GM21529 (cell line): ENCODE results near the gene CD8B.
"Not testable (repeated sequence)": the region's sequence is repeated elsewhere in the genome, so short reads cannot be mapped to it uniquely, and the experiment has no call there.

Experiments
- ATAC-seq: cut with Tn5 transposase; IDR thresholded peaks from one replicate; pipeline ENCODE4 v1.9.1; 2021; ENCODE audit not compliant: unreplicated experiment

Gene CD8B

GRCh38 chr2:86861628-86862379, at the start of gene CD8B:
Gene CD8B (minus strand): TSS chr2:86861886. CDS start chr2:86861865, 21 bp downstream.
- not testable (repeated sequence) for ATAC-seq

DNA sequence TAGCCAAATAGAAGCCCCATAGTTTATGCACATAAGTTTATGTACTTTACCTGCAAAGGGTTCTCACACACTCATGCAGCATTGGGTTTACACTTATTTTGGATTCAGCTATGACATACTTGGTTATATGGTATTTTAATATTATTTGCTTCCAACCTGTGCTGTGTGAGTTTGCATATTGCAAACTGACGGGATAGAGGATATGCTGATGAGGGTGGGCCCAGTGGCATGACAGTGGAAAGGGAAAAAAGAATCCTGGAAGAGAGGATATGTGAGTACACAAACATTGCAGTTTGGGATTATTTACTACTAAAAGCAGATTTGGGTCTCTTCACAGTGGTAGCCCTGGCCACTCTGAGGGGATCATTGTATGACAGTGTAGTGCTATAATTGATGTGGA, 44.2 kb upstream of the CD8B start:
- not testable (repeated sequence) for ATAC-seq

DNA sequence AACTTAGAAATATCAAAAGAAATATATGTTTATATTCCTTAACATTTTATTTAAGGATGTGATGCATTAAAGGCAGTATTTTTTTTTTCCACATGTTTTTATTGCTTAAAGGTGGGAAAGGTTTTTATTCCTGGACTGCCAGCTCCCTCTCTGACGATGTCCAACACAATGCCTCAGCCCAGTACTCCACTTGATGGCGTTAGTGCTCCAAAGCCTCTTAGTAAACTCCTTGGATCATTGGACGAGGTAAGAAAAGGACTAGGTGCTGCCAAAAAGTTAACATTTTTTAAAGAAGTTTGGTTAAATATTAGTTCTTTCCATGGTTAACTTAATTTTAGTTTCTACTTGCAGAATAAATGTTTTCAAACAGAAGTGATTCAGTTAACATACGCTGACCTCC, 39.0 kb upstream of the CD8B start:
- ATAC-seq, result not testable (repeated sequence)

- not testable (repeated sequence) for ATAC-seq
Measured at GRCh38 chr2:86886026-86886425, 24.3 kb upstream of the CD8B start.

DNA sequence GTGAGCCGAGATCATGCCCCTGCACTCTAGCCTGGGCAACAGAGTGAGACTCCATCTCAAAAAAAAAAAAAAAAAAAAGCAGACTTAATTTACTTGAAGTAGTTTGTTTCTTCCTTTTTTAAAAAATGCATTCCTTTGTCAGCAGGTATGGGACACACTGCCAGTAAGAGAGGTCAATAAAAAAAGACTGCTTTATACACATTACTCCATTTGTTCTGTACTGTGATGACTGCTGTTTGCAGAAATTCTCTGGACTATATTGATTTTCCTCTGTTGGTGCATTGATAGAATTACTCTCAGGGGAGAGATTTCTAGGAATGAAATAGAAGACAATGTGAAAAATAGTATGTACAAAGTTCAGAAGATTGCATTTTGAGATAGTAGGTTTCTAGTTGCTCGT, 21.2 kb upstream of the CD8B start:
- not testable (repeated sequence) for ATAC-seq

DNA sequence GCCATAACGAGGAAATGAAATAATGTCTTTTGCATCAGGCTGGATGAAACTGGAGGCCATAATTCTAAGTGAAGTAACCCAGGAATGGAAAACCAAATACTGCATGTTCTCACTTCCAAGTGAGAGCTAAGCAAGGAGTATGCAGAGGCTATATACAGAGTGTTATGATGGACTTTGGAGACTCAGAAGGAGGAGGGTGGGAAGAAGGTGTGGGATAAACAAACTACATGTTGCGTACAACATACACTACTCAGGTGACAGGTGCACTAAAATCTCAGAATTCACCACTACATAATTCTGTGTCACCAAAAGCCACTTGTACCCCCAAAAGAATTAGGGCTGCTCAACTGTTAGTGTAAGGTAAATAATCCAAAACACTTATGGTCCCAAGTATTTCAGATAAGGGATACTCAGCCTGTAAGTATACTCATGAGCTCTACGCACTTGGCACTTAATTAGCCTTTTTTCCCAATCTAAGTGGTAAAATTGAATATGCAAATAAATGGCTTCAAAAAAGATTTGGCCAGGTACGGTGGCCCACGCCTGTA, 20.5 kb upstream of the CD8B start:
- not testable (repeated sequence) for ATAC-seq

- not testable (repeated sequence) for ATAC-seq
Measured at GRCh38 chr2:86878986-86879385, 17.3 kb upstream of the CD8B start.

- ATAC-seq, result not testable (repeated sequence)
Measured at GRCh38 chr2:86870941-86871340, 9.3 kb upstream of the CD8B start.

DNA sequence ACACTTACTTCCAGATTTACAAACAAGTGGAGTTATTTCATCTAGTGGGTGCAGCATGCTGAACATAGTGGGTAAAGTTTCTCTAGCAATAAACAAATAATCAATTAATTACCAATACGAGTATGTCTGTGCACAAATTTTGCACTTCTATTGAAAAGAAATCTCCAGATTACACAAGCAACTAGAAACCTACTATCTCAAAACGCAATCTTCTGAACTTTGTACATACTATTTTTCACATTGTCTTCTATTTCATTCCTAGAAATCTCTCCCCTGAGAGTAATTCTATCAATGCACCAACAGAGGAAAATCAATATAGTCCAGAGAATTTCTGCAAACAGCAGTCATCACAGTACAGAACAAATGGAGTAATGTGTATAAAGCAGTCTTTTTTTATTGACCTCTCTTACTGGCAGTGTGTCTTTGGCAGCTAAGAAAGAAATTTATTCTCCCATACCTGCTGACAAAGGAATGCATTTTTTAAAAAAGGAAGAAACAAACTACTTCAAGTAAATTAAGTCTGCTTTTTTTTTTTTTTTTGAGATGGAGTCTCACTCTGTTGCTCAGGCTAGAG, 7.3 kb upstream of the CD8B start:
- ATAC-seq, result not testable (repeated sequence)

GRCh38 chr2:86862380-86862703, 656 bp upstream of the CD8B start:
- ATAC-seq, result not testable (repeated sequence)

GRCh38 chr2:86861175-86861574, 511 bp downstream of the CD8B start:
- not testable (repeated sequence) for ATAC-seq

GRCh38 chr2:86860573-86860972, 1.1 kb downstream of the CD8B start:
- not testable (repeated sequence) for ATAC-seq

GRCh38 chr2:86857688-86858087, 4.0 kb downstream of the CD8B start:
- ATAC-seq, result not testable (repeated sequence)

DNA sequence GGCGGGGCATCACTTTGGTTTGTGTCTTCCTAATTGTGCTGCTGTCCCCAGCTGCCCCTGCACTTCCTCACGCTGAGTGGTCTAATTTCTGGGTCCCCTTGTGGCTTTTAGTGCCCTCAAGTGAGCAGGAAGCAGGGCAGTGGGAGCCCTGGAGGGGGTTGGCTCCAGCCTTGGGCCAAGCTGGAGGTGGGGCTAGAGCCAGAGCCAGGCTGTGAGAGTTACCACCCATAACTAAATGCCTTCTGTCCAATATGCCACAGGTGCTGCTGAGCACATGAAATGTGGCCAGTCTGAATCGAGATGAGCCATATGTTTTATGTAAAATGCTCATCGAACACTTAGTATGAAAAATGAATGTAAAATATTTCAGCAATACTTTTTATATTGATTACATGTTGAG, 5.2 kb downstream of the CD8B start:
- not testable (repeated sequence) for ATAC-seq

GRCh38 chr2:86855981-86856380, 5.7 kb downstream of the CD8B start:
- not testable (repeated sequence) for ATAC-seq

- ATAC-seq, result not testable (repeated sequence)
Measured at GRCh38 chr2:86851581-86851980, 10.1 kb downstream of the CD8B start.

- not testable (repeated sequence) for ATAC-seq
Measured at GRCh38 chr2:86842607-86843234, 19.0 kb downstream of the CD8B start.

DNA sequence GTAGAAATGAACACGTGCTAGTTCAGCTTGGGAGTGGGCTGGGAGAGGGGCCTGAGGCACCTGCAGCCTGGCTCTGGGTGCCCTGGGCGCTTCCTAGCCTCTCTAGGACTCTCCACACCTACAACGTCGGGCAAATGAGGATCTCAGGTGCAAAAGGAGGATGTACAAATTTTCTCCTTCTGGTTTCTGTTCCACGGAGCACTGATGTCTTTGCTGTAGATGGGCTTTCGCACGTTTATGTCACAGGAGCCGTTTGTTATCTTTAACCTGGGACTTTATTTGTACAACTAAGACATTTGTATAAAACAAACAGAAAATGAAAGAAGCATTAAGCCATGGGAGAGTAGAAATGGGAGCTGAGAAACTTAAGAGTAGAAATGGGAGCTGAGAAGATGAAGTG, 20.4 kb downstream of the CD8B start:
- not testable (repeated sequence) for ATAC-seq

GRCh38 chr2:86839871-86840548, 21.7 kb downstream of the CD8B start:
- ATAC-seq, result not testable (repeated sequence)

DNA sequence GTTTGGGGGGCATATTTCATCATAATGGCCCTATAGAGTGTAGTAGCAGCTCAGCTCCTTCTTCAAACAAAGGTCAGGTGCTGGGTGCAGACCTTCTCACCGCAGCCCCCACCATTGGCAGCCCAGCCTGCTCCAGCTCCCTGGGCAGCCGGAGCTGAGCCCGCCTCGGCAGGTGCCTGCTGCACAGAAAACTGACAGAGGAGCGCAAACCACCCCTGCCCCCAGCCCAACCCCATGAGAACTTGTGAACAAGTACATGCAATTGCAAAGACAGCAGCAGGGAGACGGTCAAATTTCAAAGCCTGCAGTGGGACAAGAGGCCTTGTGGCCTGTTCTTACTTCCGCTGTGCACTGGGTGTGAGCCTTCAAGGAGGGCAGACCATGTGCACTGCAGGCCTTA, 22.2 kb downstream of the CD8B start:
- ATAC-seq, result not testable (repeated sequence)

DNA sequence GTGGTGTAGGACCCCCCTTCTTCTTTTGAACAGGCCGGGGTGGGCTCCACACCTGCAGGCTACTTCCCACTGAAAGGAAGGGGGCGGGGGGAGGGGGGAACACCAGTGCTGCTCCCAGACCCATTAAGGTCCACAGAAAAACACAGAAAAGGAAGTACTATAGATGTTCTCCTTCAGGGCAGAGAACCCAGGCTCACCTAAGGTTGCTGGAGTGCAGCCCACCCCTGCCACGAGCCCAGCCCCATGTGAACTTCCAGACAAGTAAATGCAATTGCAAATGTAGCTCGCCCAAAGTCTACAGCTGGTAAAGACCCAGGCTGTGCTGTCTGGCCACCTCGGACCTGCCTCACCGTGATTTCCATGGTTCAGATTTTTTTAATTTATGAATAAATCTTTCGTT, 24.0 kb downstream of the CD8B start:
- ATAC-seq, result not testable (repeated sequence)
